Measurements from ENCODE around the gene HDGF.
"Not testable (repeated sequence)": the region's sequence is repeated elsewhere in the genome, so short reads cannot be mapped to it uniquely, and the experiment has no call there.

Gene HDGF

DNA sequence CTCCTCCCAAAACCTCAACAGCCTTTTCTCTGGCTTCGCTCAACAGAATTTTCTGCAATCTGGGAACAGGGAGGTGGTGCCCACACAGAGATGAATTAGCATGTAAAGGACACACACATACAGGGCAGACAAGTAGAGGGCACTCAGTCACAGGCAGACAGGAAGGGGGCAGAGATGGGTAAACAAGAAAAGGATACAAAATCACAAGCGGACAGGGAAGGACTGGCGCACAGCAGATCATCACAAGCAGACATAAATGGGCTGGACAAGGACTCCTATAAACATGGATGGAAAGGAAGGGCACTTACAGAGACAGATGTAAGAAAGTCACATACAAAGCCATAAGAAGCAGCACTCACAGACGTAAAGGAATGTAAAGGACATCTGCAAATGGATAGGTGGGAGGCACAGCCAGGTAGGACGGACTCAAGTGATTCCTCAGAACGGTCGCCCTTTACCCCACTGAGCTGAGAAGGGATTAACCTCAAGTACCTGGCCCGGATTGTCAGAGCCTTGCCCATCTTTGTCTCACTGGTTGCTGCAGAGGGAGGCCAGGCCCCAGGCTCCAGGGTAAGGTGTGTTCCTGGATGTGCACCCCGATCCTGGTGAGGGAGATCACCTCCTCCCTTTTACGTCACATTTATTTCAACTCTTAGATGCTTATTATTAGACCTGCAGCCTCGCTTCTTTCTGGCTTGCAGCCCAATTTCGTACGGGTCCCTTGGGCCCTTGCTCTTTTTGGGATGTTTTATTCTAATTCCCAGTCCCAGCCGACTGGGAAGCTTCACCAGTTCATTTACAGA lies 15.0 kb upstream of the HDGF start:
- no peak for DNase-seq

DNA sequence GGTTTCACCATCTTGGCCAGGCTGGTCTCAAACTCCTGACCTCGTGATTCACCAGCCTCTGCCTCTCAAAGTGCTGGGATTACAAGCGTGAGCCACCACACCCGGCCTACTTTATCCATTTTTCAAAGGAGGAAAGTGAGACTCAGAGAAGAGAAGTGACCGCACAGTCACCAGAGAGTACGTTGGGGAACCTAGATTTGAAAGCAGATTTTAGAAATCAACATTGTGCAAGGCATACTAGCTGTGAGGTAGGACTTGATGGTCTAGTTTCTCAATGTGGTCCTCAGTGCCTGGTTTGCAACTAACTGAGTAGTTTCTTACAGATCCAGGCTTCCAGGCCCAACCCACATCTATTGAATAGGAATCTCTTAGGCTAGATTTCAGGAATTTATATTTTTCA lies 14.2 kb upstream of the HDGF start:
- no peak for DNase-seq

DNA sequence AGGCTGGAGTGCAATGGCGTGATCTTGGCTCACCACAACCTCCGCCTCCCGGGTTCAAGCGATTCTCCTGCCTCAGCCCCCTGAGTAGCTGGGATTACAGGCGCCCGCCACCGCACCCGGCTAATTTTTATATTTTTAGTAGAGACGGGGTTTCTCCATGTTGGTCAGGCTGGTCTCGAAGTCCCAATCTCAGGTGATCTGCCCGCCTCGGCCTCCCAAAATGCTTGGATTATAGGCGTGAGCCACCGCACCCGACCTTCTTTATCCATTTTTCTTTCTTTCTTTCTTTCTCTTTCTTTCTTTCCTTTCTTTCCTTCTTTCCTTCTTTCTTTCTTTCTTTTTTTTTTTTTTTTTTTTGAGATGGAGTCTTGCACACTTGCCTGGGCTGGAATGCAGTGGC lies 13.7 kb upstream of the HDGF start:
- DNase-seq, result not testable (repeated sequence)

DNA sequence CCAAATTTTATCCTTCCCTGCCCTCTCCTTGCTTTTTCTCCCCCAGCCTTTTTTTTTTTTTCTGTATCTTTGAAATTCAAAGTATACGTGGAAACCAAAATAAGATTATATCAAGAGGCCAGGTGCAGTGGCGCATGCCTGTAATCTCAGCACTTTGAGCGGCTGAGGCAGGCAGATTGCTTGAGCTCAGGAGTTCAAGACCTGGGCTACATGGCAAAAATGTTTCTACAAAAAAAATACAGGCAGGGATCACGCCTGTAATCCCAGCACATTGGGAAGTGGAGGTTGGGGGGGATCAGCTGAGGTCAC lies 9.3 kb upstream of the HDGF start:
- DNase-seq, result no peak

- no peak for DNase-seq
These were observed 8.8 kb upstream of the HDGF start for GRCh38 chr1:156760092-156760795.

DNA sequence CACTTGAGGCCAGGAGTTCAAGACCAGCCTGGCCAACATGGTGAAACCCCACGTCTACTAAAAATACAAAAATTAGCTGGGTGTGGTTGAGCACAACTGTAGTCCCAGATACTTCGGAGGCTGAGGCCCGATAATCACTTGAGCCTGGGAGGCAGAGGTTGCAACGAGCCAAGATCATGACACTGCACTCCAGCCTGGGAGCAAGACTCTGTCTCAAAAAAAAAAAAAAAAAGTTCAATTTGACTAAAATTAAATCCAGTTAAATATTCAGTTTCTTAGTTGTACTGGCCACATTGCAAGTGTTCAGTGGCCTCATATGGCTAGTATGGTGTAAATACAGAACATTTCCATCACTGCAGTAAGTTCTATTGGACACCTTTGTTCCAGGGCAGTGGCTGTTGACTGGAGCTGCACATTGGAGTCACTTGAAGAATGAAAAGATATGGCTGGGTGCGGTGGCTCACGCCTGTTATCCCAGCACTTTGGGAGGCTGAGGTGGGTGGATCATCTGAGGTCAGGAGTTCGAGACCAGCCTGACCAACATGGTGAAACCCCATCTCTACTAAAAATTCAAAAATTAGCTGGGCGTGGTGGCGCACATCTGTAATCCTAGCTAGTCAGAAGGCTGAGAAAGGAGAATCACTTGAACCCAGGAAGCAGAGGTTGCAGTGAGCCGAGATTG lies 6.2 kb upstream of the HDGF start:
- DNase-seq, result not testable (repeated sequence)

DNA sequence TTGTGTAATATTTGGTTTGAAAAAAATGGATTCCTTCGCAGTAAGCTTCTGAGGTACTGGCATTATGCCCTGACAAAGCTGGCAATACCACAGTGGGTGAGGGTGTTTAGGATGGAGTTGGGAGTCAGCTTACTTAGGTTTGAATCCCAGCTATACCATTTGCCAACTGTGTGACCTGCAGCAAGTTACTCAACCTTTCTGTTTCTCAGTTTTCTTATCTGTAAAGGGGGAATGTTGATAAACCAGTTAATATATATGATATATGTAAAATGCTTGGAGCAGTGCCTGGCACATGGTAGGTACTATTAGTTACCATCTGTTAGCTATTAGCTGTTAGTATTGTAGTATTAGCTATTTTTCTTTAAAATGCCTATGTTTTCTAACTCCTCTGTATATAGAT lies 4.9 kb upstream of the HDGF start:
- no peak for DNase-seq

- DNase-seq, result no peak
These were observed 4.1 kb upstream of the HDGF start for GRCh38 chr1:156755527-156755950.

GRCh38 chr1:156754219-156754618 lies 2.7 kb upstream of the HDGF start:
- DNase-seq, result no peak

GRCh38 chr1:156752843-156753482 lies 1.5 kb upstream of the HDGF start:
- DNase-seq, result no peak

DNA sequence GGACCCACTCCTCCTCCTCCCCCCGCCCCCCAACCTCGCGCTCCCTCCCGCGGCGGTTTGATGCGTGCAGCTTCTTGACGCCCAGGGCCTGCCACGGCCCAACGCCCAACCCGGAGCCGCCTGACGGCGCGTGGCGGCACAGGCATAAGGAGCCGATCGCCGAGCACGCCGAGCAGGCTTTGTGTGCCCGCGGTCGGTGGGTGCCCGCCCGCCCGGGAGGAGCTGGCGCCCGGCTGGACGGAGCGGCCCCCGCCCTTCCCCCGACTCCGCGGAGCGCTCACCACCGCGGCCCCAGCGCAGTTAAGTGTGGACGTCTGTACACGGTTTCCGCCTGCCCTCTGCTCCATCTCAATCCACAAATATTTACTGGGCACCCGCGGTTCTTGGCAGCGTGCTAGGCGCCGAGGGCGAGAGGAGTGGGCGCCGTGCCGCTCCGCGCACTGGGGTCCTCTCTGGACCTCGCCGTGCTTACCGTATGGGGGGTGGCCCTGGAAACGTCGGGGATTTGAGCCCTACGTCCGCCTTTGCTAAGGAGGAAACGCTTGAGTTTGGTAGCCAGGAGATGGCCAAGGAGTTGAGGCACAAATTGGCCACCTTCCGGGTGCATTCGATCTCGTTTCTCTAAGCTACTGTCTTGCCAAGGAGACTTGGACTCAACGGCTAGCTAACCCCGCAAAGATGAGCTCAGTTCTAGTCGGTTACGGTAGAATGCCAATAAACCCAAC lies 444 bp upstream of the HDGF start:
- DNase-seq, result peak; percentile 98

DNA sequence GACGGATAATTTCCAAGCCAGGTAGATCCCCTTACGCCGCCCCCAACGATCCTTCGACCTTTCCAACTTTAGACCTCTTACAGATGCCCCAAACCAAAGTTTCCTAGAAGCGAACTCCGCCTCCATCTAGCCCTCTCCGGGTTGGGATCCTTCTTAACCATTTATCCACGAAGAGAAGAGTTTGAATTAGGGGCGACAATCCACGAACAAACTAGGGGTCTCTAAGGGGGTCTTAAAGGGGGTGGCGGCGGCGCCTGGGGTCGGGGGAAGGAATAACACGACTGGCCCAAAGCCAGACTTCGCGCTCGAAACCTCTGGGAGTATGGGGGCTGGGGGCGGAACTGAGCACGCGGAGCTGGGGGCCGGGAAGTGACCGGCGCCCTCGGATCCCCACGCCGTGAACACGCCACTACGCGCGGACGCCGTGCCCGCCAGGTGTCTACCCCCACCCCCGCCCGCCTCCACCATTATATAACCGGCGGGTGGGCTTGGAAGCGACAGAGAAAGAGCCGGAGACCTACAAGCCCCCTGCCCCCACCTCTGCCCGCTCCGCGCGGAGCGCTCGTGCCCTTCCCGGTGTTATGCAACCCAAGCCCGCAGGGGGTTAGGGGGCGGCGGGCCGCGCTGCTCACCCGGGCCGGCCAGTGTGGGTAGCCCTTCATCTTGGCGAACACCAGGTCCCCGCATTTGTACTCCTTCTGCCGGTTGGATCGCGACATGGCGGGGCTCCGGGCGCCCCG lies 594 bp downstream of the HDGF start:
- DNase-seq, result peak; percentile 61 to 69

DNA sequence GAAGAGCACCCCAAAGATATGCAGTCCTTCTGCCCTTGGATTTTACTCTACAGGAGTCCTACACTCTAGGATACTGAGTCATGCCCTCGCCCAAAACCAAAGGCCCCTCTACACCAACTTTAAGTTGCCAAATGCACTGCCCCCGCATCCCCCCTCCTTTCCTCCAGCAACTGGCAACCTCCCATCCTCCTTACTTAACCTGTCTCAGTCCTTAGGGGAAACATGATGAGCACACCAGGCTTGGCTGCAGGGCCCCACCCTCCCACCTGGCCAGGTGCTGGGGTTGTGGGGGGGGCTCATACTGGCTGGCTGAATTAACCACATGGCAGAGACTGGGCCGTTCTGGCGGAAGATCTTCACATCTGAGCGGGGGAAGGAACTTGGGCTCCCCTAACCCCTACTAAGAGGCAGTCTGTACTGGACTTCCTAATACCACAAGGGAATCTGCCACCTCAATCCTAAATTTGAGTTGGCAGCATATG lies 1.2 kb downstream of the HDGF start:
- DNase-seq, result peak; percentile 74

GRCh38 chr1:156749419-156750118 lies 1.9 kb downstream of the HDGF start:
- DNase-seq, result peak in 1 of 2 experiments; percentile 33

DNA sequence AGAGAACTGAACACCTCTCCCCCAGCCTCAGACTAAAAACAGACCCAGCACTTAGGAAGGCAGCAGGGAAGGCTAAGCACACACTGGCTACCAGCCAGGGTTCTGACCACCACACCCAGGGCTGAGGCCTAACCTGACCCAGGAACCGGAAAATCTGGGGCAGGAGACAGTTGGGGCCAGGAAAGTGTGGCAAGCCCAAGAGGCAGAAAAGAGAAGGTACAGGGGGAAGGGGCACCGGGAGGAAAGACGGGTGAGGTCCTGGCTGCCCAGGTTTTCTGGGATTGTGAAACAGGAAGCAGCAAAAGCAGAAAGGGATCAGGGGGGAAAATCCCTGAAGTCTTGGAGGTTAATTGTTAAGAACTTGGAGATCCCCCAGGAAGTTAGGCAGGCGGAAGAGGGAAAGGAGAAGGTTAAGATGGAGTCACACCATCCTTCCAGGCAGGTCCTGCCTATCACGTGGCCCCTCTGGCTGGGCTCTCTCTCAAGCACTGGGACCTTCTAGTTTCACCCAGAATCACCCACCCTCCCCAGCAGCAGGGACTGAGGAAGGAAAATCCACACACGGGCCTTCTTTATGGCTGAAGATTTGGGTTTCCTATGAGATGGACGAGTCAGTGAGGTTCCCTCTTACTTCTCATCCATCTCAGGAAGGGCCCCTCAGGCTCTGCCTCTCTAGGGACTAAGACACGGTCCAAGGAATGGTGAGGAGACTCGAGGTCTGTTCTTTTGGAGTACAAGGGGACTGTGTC lies 2.6 kb downstream of the HDGF start:
- DNase-seq, result peak; percentile 39 to 40

GRCh38 chr1:156747742-156748669 lies 3.5 kb downstream of the HDGF start:
- DNase-seq, result peak in 1 of 2 experiments; percentile 29

DNA sequence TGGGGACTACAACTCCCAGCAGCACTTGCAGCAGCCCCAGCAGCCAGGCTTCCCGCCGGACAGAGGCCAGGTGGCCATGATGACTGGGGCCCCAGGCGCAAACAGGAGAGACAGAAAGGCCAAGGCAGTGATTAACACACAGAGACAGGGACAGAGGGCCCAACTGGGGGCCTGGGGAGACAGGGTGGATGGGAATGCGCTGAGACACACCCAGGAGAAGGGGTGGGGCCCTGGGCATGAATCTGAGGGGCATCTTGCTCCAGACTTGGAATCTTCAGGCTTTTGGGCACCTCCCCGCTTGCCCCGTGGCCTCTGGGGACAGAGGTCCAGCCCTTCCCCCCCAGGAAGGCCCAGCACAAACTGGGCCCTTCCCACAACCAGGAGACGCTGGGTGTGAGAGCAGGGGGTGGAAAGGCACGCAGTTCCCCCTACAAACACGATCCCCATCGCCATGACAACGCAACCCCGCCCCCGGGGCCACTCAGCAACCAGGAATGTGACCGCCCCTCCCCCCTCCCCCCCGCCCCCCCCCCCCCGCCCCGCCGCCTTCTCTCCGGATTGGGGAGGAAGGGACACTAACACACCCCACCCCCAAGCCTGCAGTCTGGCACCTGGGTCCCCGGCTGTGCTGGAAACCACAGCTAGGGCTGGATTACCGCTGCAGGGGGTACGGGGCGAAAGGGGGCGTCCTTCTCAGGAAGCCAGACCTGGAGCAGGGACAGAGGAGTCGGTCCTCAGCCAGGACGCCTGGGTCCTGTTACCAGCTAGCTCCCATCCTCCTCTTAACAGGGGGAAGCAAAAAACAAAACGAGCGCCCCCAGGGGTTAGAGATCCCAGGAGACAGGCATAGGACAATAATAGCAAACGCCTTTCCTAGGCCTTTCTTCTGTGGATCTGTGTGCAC lies 4.5 kb downstream of the HDGF start:
- DNase-seq, result peak; percentile 67 to 74

GRCh38 chr1:156746406-156746727 lies 5.1 kb downstream of the HDGF start:
- no peak for DNase-seq
